Measurements from ENCODE around the gene ABHD5. TPM values are rescaled to one million over a fixed set of nuclear protein-coding genes. Genes with fewer than 3 reads are reported as not detected.

The ABHD5 gene
- total RNA-seq, 2 donors from 2014 or later = 23.9 to 39.0 TPM

DNA sequence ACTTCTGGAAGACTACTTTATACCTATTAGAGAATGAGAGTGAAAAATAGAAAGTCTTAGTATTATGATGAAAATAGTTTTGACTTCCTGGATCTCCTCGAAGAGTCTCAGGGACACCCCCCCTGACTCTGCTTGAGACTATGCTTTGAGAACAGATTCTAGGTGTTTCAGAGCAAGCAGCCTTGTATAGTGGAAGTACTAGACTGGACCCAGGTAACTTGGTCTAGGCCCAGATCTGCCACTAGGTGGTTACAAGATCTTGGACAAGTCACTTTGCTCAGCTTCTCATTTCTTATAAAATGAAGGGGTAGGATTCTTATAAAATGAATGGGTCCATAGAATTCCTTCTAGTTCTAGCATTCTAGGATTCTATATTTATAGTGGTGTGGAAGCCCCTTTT lies 9.1 kb downstream of the ABHD5 start:
- intact Hi-C loops (cut with DNase I, micrococcal nuclease) = no loop called here
- DNase-seq = peak in 1 of 2 donors; percentile 28
- peak; percentile 77 for ATAC-seq

GRCh38 chr3:43704697-43705096 lies 14.0 kb downstream of the ABHD5 start:
- DNase-seq (no peak), ATAC-seq (no peak)
- intact Hi-C loops (cut with DNase I, micrococcal nuclease) = no loop called here

DNA sequence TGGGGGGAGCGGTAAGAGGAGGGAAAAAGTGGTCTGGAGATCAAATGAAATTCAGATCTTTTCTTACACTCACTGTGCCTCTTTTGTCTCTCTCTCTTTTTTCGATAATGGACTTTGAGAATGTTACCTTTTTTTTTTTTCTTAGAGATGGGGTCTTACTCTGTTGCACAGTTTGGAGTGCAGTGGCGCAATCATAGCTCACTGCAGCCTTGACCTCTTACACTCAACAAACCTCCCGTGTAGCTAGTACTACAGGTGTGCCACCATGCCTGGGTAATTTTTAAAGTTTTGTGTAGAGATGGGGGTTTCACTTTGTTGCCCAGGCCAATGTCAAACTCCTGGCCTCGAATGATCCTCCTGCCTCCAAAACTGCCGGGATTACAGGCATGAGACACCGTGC lies 15.6 kb downstream of the ABHD5 start:
- DNase-seq (no peak), ATAC-seq (no peak)
- intact Hi-C loops (cut with DNase I, micrococcal nuclease) = no loop called here

GRCh38 chr3:43707266-43707665 lies 16.5 kb downstream of the ABHD5 start:
- intact Hi-C loops (cut with DNase I, micrococcal nuclease) = no loop called here
- ATAC-seq (no peak), DNase-seq (no peak)

GRCh38 chr3:43707998-43708397 lies 17.3 kb downstream of the ABHD5 start:
- intact Hi-C loops (cut with DNase I, micrococcal nuclease) = no loop called here
- no peak for DNase-seq
- no peak for ATAC-seq

GRCh38 chr3:43709022-43709421 lies 18.3 kb downstream of the ABHD5 start:
- intact Hi-C loops (cut with DNase I, micrococcal nuclease) = no loop called here
- no peak for ATAC-seq
- DNase-seq = no peak

DNA sequence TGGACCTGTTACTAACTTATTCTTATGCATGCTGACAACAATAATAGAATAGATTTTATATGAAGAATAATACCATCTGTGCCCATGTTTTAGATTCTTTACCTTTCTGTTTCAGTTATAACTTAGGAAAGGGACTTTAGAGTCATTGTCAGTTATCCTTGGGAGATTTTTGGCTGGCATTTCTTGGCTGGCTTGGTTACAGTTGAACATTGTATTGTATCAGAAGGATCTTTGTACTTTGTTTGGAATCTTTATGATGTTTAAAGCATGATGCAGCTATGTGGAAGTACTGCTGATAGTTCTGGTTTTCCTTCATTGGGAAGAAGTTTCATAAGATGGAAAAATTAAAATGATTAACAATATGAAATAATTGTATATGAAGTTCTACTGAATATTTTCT lies 19.9 kb downstream of the ABHD5 start:
- ATAC-seq (peak; percentile 58), DNase-seq (no peak)
- intact Hi-C loops (cut with DNase I, micrococcal nuclease) = no loop called here

DNA sequence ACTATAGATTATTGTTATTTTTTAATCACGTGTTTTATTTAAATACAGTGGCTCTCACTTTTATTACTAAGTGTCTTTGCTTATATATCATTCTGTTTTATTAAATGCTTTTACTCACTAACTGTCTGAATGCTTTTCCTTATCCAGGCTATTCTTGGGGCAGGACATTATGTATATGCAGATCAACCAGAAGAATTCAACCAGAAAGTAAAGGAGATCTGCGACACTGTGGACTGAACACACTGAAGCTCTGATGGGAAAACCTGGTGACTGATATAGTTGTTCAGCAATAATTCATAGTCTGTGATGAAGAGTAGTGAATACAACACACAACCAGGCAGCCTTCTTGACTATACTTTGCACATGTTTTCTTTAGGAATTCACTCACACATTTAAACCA lies 27.6 kb downstream of the ABHD5 start:
- intact Hi-C loops (cut with DNase I, micrococcal nuclease) = no loop called here
- ATAC-seq = no peak
- DNase-seq = no peak

- DNase-seq (no peak), ATAC-seq (no peak)
- intact Hi-C loops (cut with DNase I, micrococcal nuclease) = no loop called here
These were observed 32.5 kb downstream of the ABHD5 start for GRCh38 chr3:43723121-43723734.

- ATAC-seq (no peak), DNase-seq (no peak)
- intact Hi-C loops (cut with DNase I, micrococcal nuclease) = no loop called here
These were observed 35.8 kb downstream of the ABHD5 start for GRCh38 chr3:43726521-43726920.

GRCh38 chr3:43727930-43728329 lies 37.2 kb downstream of the ABHD5 start:
- intact Hi-C loops (cut with DNase I, micrococcal nuclease) = no loop called here
- ATAC-seq (no peak), DNase-seq (no peak)

DNA sequence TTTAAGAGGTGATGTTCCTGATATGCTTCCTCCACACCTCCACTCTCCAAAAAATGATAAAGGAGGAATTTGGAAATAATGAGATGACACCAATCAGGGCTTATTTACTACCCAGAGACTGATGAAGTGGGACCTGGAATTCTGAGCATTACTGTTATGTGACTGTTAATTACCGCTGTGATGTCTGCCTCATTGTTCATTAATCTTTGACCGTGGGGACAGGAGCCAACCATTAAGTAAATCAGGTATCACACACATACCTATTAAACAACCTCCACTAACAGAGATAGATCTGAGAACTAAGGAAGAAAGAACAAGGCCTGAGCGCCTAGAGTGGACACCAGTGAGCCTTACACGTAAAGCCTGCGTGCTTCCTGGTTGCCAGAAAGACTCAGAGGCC lies 37.7 kb downstream of the ABHD5 start:
- no peak for DNase-seq
- ATAC-seq = no peak
- intact Hi-C loops (cut with DNase I, micrococcal nuclease) = no loop called here

- DNase-seq (no peak), ATAC-seq (no peak)
- intact Hi-C loops (cut with DNase I, micrococcal nuclease) = no loop called here
These were observed 38.2 kb downstream of the ABHD5 start for GRCh38 chr3:43728947-43729346.

GRCh38 chr3:43729707-43730414 lies 39.1 kb downstream of the ABHD5 start:
- intact Hi-C loops (cut with DNase I, micrococcal nuclease) = no loop called here
- DNase-seq (peak; percentile 58 to 82), ATAC-seq (peak; percentile 91)

DNA sequence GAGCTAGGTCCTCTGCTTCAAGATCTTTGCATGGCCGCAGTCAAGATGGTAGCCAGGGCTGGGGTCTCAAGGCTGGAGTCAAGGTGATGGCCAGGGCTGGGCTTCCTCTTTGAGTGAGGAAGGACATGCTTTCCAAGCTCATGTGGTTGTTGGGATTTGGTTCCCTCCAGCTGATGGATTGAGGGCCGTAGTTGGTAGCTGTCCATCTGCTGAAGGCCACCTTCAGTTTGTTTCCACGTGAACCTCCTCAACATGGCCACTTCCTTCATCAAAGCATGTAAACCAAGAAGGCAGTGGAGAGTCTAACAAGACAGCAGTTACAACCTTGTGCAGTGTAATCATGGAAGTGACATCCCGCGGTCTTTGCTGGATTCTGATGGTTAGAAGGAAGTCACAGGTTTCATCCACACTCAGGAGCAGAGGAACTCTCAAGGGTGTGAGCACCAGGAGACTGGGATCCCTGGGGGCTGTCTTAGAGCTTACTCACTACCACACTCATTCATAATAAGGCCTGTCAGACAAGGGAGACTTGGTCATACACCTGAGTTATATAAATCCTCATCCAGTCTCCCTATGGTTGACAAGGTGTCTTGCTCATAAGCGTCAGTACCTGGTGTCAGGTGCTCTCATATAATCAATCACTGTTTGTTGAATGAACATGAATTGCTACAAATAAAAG lies 42.1 kb downstream of the ABHD5 start:
- DNase-seq (no peak), ATAC-seq (no peak)
- intact Hi-C loops (cut with DNase I, micrococcal nuclease) = no loop called here

GRCh38 chr3:43733459-43734384 lies 43.0 kb downstream of the ABHD5 start:
- DNase-seq (no peak), ATAC-seq (no peak)
- intact Hi-C loops (cut with DNase I, micrococcal nuclease) = no loop called here

GRCh38 chr3:43734685-43735084 lies 43.9 kb downstream of the ABHD5 start:
- DNase-seq (no peak), ATAC-seq (no peak)
- intact Hi-C loops (cut with DNase I, micrococcal nuclease) = no loop called here

DNA sequence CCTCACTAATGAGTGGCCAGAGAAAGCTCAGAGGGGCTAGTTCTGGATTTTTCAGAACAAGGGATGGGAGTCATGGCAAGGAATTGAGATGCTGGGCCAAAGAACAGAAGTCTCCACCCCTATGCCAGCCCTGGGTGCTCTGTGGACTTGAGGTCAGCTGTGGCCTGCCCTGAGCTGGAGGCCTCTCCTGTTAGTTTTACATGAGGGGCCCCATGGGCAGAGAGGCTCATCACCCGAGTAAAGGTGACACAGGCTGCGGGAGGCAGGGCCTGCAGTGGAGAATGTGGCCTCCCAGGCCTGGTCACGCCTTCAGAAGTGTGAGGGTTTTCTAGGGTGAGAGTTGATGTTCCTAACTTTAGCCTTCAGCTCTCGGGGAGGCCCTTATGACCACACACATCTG lies 44.9 kb downstream of the ABHD5 start:
- no peak for DNase-seq

More for the DNA sequence above, 44.9 kb downstream of the ABHD5 start:
- peak; percentile 35 for ATAC-seq
- intact Hi-C loops (cut with DNase I, micrococcal nuclease) = no loop called here

Data from left colon (tissue), 2 donors.